H9 (cell line): ENCODE measurements around the gene KHSRP. TPM values are rescaled to one million over a fixed set of nuclear protein-coding genes. Genes with fewer than 3 reads are reported as not detected.

ENCODE experiments used
- DNase-seq: peaks from one replicate; pipeline ENCODE4 v3.0.0-alpha.2; 2017
- H2AFZ ChIP-seq: one replicate; pipeline ENCODE4 v1.6.1; 2013; ENCODE audit warnings: mild to moderate bottlenecking, low read length, control low read depth, moderate library complexity
- H2AK5ac ChIP-seq: 2 replicates; pipeline ENCODE4 v1.6.1; 2013; ENCODE audit warnings: low read length, control low read depth, mixed read lengths; ENCODE audit not compliant: insufficient read length
- H2BK120ac ChIP-seq: one replicate; pipeline ENCODE4 v1.6.1; 2013; ENCODE audit warnings: low read depth, mild to moderate bottlenecking, low read length, control low read depth, inconsistent platforms; ENCODE audit not compliant: poor library complexity, severe bottlenecking
- H2BK12ac ChIP-seq: 2 replicates; pipeline ENCODE4 v1.6.1; 2013; ENCODE audit warnings: low read length, control low read depth, mixed read lengths, low read depth; ENCODE audit not compliant: insufficient read length
- H2BK15ac ChIP-seq: 2 replicates; pipeline ENCODE4 v1.6.1; 2013; ENCODE audit warnings: low read depth, low read length, control low read depth
- H2BK20ac ChIP-seq: one replicate; pipeline ENCODE4 v1.6.1; 2013; ENCODE audit warnings: low read depth, mild to moderate bottlenecking, low read length, control low read depth, inconsistent platforms; ENCODE audit not compliant: poor library complexity, severe bottlenecking
- H2BK5ac ChIP-seq: 2 replicates; pipeline ENCODE4 v1.6.1; 2013; ENCODE audit warnings: low read length, control low read depth, mixed read lengths; ENCODE audit not compliant: insufficient read length
- H3K14ac ChIP-seq: 2 replicates; pipeline ENCODE4 v1.6.1; 2013; ENCODE audit warnings: low read length, control low read depth; ENCODE audit not compliant: insufficient read depth
- H3K18ac ChIP-seq: 2 replicates; pipeline ENCODE4 v1.6.1; 2013; ENCODE audit warnings: low read depth, mild to moderate bottlenecking, mixed read lengths, low read length, control low read depth; ENCODE audit not compliant: insufficient read length
- H3K23ac ChIP-seq: 2 replicates; pipeline ENCODE4 v1.6.1; 2013; ENCODE audit warnings: low read length, control low read depth, mixed read lengths, low read depth; ENCODE audit not compliant: insufficient read length
- H3K23me2 ChIP-seq: 2 replicates; pipeline ENCODE4 v1.6.1; 2013; ENCODE audit warnings: low read depth, mild to moderate bottlenecking, mixed read lengths, low read length, control low read depth; ENCODE audit not compliant: insufficient read length, poor library complexity, severe bottlenecking
- H3K27ac ChIP-seq: 2 replicates; pipeline ENCODE4 v1.5.1; 2013; ENCODE audit warnings: low read length, control low read depth, mixed read lengths, low read depth; ENCODE audit not compliant: insufficient read length
- H3K27me3 ChIP-seq: 2 replicates; pipeline ENCODE4 v1.6.1; 2013; ENCODE audit warnings: low read length, control low read depth, inconsistent platforms; ENCODE audit not compliant: insufficient read depth
- H3K4ac ChIP-seq: 2 replicates; pipeline ENCODE4 v1.6.1; 2013; ENCODE audit warnings: low read depth, mild to moderate bottlenecking, control low read depth, inconsistent platforms, low read length, moderate library complexity
- H3K4me1 ChIP-seq: 2 replicates; pipeline ENCODE4 v1.6.1; 2013; ENCODE audit warnings: low read length, control low read depth, inconsistent platforms; ENCODE audit not compliant: insufficient read depth
- H3K4me2 ChIP-seq: 2 replicates; pipeline ENCODE4 v1.6.1; 2013; ENCODE audit warnings: low read length, control low read depth, mixed read lengths; ENCODE audit not compliant: insufficient read length, insufficient read depth
- H3K56ac ChIP-seq: 2 replicates; pipeline ENCODE4 v1.6.1; 2013; ENCODE audit warnings: low read depth, mild to moderate bottlenecking, mixed read lengths, low read length, control low read depth; ENCODE audit not compliant: insufficient read length
- H3K79me1 ChIP-seq: 2 replicates; pipeline ENCODE4 v1.6.1; 2013; ENCODE audit warnings: low read depth, mild to moderate bottlenecking, moderate library complexity, low read length, control low read depth, inconsistent platforms; ENCODE audit not compliant: insufficient read depth, poor library complexity, severe bottlenecking
- H3K79me2 ChIP-seq: 2 replicates; pipeline ENCODE4 v1.6.1; 2013; ENCODE audit warnings: low read length, control low read depth, inconsistent platforms; ENCODE audit not compliant: insufficient read depth
- H3K9ac ChIP-seq: 2 replicates; pipeline ENCODE4 v1.6.1; 2013; ENCODE audit warnings: low read length, control low read depth, mixed read lengths; ENCODE audit not compliant: insufficient read length; ENCODE audit errors: extremely low read depth
- H3K9me3 ChIP-seq: one replicate; pipeline ENCODE4 v1.6.1; 2013; ENCODE audit warnings: low read depth, low read length, inconsistent platforms; ENCODE audit not compliant: control insufficient read depth
- H3T11ph ChIP-seq: one replicate; pipeline ENCODE4 v1.6.1; 2013; ENCODE audit warnings: mild to moderate bottlenecking, low read length, control low read depth, inconsistent platforms
- H4K20me1 ChIP-seq: one replicate; pipeline ENCODE4 v1.6.1; 2013; ENCODE audit not compliant: control insufficient read depth, insufficient read length, insufficient read depth
- H4K5ac ChIP-seq: 2 replicates; pipeline ENCODE4 v1.6.1; 2013; ENCODE audit warnings: low read depth, mild to moderate bottlenecking, mixed read lengths, low read length, control low read depth; ENCODE audit not compliant: insufficient read length
- H4K8ac ChIP-seq: replicated peaks from 2 replicates; pipeline ENCODE4 v1.6.1; 2013; ENCODE audit warnings: low read length, control low read depth, mixed read lengths, low read depth; ENCODE audit not compliant: insufficient read length
- H4K91ac ChIP-seq: 2 replicates; pipeline ENCODE4 v1.6.1; 2013; ENCODE audit warnings: low read depth, mild to moderate bottlenecking, moderate library complexity, mixed read lengths, low read length, control low read depth; ENCODE audit not compliant: insufficient read length
- H3K27ac Mint-ChIP-seq, 3 experiments: 2 replicates in 2 of 3; 3 replicates in 1 of 3; pipeline ENCODE4 v1.8.0; 2020 to 2021; ENCODE audit warnings: mixed read lengths in 3 of 3, mild to moderate bottlenecking in 1 of 3, moderate library complexity in 1 of 3
- H3K27me3 Mint-ChIP-seq: 2 replicates; pipeline ENCODE4 v1.8.0; 2021; ENCODE audit warnings: low read depth, mild to moderate bottlenecking, moderate library complexity, mixed read lengths
- H3K36me3 Mint-ChIP-seq, 3 experiments: 2 replicates in 2 of 3; 3 replicates in 1 of 3; pipeline ENCODE4 v1.8.0; 2020 to 2021; ENCODE audit warnings: low read depth in 3 of 3, mixed read lengths in 3 of 3; ENCODE audit not compliant: insufficient read depth in 1 of 3
- H3K4me1 Mint-ChIP-seq, 2 experiments: 2 replicates each; pipeline ENCODE4 v1.8.0; 2020; ENCODE audit warnings: mixed read lengths in 2 of 2
- H3K4me3 Mint-ChIP-seq, 2 experiments: 2 replicates in 1 of 2; 3 replicates in 1 of 2; pipeline ENCODE4 v1.8.0; 2020 to 2021; ENCODE audit warnings: mild to moderate bottlenecking in 2 of 2, mixed read lengths in 2 of 2, moderate library complexity in 1 of 2
- H3K9me3 Mint-ChIP-seq, 2 experiments: 2 replicates in 1 of 2; 3 replicates in 1 of 2; pipeline ENCODE4 v1.8.0; 2020; ENCODE audit warnings: mild to moderate bottlenecking in 2 of 2, mixed read lengths in 2 of 2, moderate library complexity in 1 of 2
- CTCF ChIP-seq: fragments of 200-600 bp; sonication (generic); conservative IDR thresholded peaks from 3 replicates; pipeline ENCODE4 v1.8.0; 2021; ENCODE audit warnings: antibody characterized with exemption, mild to moderate bottlenecking
- WGBS: extraction: QIAGEN DNeasy Blood & Tissue Kit; methylation state at CpG from one replicate; pipeline ENCODE4 v1.1.7; 2013; ENCODE audit warnings: missing lambda C conversion rate, low lambda C conversion rate, mixed read lengths; ENCODE audit not compliant: insufficient read length; ENCODE audit errors: extremely low coverage; 5-methylcytosine and 5-hydroxymethylcytosine counted together
- total RNA-seq: library from RNA; stranded (reverse); gene quantifications from 2 replicates; pipeline ENCODE4 v1.2.1, GENCODE V29; 2021

The KHSRP gene
- total RNA-seq, 1 experiment from 2014 or later: 602 TPM

- Histone ChIP-seq H3K14ac (no peak overlapping the region; the same call in 1 of the 2 replicates), H4K8ac (no peak overlapping the region), H2BK20ac (no peak overlapping the region), H3K56ac (no peak overlapping the region), H3K4me1 (no peaks in the 10 kb centered on the region; the same call in 1 of the 2 replicates), H3K79me1 (no peaks in the 10 kb centered on the region), H2BK12ac (no peak overlapping the region), H4K5ac (no peak overlapping the region), H3K23me2 (peaks cover 4% of the 10 kb centered on the region), H2AFZ (no peak overlapping the region), H3K23ac (no peak overlapping the region), H2BK15ac (no peak overlapping the region), H3K18ac (no peak overlapping the region), H2AK5ac (no peak overlapping the region), H3K79me2 (no peaks in the 10 kb centered on the region), H4K91ac (no peak overlapping the region), H4K20me1 (no peaks in the 10 kb centered on the region), H3K4ac (no peak overlapping the region), H3K27me3 (no peaks in the 10 kb centered on the region), H3T11ph (no peak overlapping the region), H2BK120ac (no peak overlapping the region), H3K27ac (no peak overlapping the region), H3K9me3 (peaks cover 8% of the 10 kb centered on the region), H2BK5ac (no peak overlapping the region), H3K9ac (no peak overlapping the region), H3K4me2 (no peak overlapping the region)
- TF ChIP-seq CTCF: no peak
- WGBS: no CpG with 5 or more reads among the region's 17 CpGs
- Mint-ChIP-seq H3K9me3 (peaks cover 6 to 7% of the 10 kb centered on the region in 2 experiments; a peak in 4 of 5 replicates), H3K4me3 (peak overlapping the region; percentile 82 to 89), H3K27me3 (peaks cover 10% of the 10 kb centered on the region), H3K4me1 (peaks cover 9 to 14% of the 10 kb centered on the region in 2 experiments), H3K27ac (no peak overlapping the region; a peak in 1 of 7 replicates), H3K36me3 (peaks cover 25 to 33% (median 30%) of the 10 kb centered on the region in 3 experiments)
- no peak for DNase-seq
These were observed 33.5 kb upstream of the KHSRP start for GRCh38 chr19:6457958-6458694.
